Nucleus accumbens (tissue), 56 donors: ENCODE data around the gene DNAJC7.
"Not testable (repeated sequence)": the region's sequence is repeated elsewhere in the genome, so short reads cannot be mapped to it uniquely, and the experiment has no call there.

Experiments used
- DNase-seq, 56 donors: peaks; one replicate each; lab custom pipeline; 2025; lab: John Stamatoyannopoulos, UW

Gene DNAJC7

DNA sequence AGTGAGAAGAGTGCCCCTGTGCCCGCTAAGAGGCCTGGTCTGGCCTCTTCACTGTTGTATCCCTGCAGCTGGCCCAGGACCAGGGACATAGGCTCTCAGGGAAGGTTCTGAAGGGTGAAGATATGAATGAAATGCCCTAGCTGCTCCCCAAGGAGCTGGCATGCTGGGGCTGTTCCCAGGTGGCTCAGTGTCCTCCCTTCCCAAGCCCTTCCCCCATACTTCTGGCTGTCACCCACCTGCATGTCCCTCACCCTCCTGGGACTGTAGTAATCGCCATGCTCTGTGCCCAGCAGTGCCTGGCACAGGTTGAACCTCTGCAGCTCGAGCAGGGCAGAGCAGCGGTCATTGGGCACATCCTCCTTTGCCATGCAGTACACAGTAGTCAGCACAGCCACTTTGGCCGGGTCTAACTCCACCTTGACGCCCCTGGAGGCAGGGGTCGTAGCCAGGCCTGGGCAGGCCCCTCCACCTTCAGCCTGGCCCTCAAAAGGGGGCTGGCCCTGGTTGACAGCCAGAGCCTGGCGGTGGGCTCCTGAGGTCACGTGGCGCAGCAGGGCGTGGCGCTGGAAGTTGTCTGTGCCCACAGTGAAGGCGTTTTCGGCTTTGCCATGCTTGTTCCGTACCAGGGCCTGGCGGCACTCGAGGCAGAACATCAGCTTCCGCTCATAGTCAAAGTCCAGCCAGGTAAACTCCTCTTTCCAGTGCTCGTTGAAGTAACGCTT lies 25.5 kb upstream of the DNAJC7 start:
- DNase-seq = no peak

DNA sequence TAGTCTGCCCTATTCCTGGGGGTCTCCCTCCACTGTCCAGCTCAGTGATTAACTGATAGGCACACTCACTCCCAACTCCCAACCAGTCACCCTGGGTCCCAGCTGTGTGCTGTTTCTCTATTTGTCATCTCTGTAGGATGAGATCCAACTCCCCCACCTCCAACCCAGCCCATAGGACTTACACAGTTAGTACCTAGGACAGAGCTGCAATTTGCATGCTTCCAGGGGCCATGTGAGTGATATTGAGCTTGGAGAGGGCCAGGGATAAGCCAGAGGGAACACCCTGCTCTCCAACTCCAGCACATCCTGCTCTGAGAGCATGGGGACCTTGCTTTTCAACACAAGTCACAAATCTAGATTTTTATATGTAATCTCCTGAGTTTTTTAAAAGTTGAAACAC lies 24.4 kb upstream of the DNAJC7 start:
- DNase-seq = no peak

DNA sequence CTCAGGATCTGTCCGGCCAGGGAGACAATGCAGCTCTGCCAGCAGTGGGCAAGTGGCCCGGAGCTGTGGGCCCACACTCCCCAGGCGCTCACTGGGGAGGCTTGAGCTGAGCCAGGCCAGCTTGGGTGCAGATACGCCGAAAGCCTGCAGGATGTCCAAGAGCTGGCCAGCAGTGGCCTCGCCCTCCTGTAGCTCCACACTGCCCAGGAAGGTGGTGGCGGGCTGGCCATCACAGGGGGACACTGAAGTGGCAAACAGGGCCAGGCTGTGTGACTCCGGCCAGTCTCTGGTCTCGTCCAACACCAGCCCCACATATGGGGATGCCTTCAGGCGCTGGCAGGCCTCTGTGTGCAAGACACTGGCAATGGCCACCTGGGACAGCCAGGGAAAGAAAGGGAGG lies 23.6 kb upstream of the DNAJC7 start:
- DNase-seq = no peak

DNA sequence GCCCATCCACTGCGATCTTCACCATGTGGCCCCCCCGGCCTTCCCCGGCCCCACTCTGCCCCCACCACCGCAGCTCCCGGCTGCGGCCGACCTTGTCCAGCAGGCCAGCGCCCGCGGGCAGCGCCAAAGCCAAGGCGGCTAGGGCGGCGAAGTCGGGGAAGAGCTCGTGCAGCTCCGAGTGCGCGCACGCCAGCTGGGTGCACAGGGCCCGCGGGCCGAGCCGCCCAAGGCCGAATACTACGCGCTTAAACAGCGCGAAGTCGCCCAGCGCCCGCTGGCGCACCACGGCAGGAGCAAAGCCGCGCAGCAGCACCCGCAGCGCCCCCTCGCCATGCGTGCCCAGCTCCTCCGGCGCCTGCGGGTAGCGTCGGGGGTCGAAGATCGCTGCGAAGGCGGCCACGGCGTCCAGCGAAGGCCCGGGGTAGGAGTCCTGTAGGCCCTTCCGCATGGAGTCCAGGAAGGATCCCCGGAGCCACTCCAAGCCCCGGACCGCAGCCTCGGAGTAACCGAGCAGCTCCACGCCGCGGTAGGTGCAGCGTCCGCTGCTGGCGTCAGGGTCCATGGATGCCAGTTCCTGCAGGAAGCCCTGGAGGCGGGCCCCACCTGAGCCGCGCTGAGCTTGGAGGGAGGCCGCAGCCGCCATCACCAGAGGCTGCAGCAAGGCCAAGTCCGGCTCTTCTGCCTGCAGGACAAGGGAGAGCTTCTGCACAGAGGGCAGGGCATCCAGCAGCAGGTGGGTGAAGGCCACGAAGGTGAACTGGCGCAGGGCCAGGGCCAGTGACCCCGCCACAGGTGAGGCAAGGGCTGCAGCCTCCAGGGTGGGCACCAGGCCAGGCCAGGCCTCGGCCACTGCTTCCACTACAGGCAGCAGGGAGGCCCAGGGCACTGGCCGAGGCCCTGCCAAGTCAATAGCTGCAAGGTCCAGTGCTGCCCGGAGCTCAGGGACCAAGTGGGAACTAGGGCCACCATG lies 22.8 kb upstream of the DNAJC7 start:
- no peak for DNase-seq

DNA sequence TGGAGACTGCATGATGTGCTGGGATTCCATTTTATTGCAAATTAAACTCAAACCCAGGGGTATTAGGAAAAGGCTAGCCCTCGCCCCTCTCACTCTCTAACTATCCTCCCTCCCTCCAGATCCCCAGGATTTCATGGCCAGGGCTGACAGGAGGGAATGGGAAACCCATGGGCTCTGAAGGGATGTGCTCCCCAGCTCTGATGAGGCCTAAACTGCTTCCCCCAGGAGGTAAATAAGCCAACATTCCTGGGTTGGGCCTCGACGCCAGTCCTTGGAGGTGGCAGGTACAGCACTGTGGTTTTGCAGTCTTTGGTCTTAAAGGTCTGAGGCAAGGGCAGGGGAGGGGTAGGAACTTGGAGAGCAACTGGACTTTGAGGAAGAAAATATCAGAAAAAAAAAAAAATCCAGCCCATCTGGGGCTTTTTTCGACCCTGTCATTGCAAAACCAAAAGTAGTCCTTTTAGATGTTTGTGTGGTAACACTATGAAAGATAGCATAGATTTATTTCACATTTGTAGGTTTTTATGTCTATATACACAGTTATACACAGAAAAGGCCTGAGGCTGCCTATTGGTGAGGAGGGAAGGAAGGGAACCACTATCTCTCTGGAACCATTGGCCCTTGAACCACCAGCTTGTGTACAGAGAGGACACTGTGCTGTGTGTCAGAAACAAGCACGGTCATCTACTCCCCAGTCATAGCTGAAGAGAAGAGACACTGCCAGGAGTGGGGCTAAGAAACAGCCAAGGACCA lies 21.2 kb upstream of the DNAJC7 start:
- DNase-seq = no peak

DNA sequence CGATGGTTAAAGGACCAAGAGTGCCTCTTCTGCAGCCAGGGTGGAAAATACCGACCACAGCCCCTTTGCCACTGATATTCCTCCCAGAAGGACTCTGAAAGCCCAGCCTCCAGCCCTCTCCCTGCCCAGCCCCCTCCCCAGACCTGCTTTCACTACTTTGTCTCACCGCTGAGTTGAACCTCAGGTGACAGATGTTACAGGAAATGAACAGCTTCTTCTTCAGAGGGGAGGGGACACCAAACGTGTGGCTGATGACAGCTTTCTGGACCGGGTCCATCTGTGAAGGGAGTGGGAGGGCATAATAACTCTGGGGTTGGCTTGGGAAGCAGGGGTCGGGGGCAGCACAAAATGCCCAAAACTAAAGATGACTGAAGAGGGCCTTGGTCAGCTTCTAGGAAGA lies 16.8 kb upstream of the DNAJC7 start:
- DNase-seq = no peak

DNA sequence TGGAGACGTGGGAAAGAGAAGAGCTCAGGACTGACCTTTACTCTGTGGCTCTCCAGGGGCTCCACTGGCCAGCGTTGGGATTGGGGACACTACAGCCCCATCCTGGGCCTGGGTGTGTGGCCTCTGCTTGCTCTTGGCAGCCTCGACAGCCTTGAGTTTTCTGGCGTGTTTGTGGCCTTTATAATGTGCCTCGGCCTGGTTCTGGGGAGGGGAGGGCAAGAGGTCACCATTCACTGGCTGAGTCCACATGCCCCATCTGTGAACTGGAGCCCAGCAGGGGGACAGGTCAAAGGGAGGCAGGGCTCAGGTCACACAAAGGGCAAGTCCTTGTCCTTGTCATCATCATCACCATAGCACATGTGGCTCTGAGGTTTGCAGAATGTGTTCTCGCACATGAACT lies 14.3 kb upstream of the DNAJC7 start:
- DNase-seq = no peak

DNA sequence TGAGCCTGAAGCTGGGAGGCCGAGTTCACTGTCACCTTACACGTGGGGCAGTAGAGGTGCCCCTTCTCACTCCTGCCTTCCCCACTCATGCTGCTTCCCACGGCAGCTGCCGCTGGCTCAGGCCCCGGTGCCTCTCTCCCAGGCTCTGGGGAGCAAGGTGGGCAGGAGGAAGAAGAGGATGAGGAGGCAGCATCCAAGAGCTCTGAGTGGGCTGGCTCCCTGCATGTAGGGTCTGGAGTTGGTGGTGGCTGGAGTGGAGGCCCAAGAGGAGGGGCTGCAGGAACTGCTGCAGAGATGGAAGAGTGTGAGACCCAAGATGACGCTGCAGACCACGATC lies 11.5 kb upstream of the DNAJC7 start:
- no peak for DNase-seq

DNA sequence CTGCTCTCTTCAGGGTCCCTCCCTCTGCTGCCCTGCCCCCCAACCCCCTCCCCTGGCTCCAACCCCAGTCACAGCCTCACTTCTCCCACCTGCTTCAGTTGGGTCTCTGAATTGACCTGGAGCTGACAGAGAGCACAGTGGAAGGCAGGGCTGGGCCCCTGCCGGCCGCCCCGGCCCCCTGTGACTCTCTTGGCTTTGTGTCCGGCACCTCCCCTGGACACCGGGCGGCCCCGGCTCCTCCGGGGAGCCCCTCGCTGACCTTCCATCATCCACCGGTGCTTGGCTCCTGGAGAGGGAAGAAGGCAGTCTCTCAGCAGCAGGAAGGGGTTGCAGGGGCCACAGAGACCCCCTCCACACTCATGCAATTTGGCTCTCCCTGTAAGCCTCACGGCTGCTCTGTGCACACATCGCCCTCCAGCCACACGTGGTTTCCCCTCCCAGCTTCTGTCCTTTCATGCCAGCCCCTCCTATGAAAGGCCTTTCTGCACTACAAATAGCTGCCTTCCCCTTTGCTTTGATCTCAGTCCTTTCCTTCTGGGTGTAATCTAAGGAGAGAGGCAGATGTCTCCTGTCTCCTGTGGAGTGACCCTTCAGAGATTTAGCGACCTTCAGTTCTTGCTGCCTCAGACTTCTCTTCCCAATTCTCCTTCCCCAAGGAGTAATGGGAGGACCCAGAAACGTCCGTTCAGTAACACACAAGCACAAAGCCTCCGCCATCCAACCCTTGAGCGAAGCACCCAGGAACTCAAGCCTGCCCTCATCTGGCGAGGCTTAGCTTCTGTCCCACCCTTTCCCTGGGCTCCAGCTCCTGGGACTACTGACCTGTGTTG lies 10.9 kb upstream of the DNAJC7 start:
- no peak for DNase-seq

DNA sequence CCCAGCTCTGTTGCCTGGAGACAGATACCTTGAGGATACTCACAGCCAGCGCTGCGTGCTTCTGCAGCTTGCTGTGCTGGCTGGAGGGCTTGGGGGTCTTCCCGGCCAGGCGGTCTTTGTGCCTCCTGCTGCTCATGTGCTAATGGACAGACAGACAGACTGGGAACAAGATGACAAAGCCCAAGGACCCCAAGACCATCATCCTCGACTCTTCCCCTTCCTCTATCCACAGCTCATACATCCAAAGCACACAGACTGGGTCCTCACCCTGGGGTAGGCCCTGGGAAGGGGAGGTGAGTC lies 10.3 kb upstream of the DNAJC7 start:
- DNase-seq = no peak

DNA sequence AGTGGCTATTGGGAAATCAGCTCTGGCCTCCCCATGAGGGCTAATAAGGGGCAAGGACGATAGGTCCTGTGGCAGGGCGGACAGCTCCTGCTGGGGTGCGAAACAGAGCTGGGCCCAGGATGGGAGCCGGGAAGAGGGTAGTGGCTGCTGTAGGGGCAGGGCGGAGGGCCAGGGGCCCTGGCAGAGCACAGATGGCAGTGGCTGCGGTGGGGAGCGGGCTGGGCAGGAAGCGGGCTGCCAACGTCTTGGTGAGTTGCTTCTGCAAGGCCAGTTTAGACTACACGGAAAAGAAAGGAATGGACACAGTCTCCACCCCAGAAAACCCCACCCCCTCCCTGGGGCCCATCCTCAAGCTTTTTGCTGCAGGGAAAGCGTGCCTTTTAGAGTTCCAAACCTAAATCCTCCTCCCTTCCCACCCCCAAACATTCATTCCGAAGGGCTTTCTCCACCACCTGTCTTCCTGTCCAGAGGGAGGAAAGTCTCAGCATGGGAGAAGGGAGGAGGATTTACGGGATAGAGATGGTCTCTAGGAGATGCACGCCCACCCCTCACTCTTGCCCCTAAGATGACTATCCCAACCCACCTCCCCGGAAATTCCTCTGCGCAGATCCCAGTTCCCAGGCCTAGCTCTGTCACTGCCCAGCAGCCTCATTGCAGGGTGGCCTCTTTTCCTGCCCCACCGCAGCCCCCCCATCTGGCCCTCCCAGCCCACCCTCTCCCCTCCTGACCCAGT lies 9.8 kb upstream of the DNAJC7 start:
- no peak for DNase-seq

DNA sequence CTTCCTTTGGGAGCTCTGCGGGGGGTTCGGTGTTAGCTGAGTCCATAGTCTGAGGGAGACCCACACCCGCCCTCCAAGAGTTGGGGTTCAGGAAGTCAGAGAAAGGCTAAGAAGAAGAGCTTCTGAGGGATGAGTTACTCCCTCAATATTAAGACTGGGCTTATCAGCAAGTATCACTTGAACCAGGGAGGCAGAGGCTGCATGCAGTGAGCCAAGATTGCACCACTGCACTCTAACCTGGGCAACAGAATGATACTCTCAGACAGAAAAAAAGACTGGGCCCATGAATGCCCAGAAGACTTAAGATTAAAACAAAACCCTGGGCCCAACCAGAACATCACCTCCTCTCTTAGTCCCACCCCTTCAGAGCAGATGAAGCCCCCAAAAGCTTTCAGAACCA lies 8.7 kb upstream of the DNAJC7 start:
- no peak for DNase-seq

DNA sequence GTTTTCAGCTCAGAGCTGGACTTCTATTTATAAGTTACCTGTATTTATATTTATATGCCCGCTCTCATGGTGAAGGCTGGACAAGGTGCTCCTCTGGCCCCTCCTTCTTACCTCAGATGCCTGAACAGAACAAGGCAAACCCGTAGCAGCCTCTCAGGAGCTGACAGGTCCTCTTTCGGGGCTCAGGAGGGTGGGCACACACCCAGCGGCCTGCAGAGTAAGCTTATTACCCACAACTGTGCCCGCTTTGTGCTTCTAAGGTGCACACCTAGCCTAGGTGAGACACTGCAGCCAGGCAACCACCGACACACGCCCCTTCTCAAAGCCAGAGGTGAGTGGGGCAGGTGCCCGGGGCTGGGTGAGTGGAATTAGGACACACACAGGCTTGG lies 7.9 kb upstream of the DNAJC7 start:
- peak in 1 of 56 donors; percentile 45 for DNase-seq

DNA sequence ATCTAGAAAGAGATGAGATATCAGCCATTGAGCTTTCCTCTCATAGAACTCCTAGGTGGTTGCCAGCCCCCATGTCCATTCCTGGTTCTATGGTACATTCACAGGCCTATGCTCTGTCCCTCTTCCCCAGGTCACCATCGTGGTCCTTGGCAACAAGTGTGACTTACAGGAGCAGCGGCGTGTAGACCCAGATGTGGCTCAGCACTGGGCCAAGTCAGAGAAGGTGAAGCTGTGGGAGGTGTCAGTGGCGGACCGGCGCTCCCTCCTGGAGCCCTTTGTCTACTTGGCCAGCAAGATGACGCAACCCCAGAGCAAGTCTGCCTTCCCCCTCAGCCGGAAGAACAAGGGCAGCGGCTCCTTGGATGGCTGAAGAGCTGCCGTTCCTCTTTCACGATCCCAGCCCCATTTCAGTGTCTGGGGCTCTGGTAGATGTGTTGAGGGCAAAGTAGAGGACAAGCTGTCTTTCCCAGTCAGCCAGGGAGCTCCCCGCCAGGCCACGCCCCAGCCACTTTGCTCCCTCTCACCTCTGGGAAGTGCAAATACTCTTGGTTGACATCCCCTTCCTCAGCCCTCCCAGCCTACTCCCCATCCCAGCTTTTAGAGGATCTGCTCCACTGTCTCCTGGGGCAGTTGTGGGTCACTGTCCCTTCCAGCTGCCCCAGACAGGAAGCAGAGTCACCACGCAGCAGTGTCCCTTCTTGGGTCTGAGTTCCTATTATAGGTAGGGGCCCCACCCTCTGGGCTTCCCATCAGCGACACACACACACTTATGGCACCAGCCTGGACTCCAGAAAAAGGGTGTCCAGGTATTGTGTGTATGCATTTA lies 6.5 kb upstream of the DNAJC7 start:
- peak in 5 of 56 donors; percentile 7 to 28 (median 11) for DNase-seq

DNA sequence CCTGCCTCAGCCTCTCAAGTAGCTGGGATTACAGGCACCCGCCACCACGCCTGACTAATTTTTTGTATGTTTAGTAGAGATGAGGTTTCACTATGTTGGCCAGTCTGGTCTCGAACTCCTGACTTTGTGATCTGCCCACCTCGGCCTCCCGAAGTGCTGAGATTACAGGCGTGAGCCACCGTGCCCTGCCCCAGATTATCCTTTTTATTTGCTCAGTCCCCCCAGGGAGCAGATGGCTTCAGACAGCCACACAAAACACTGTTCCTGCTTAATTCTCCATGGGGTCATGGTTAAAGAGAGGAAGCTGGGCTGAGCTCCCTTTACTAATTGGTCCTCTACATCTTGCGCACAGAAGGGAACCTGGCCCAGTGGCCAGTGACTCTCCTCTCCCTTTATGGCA lies 3.6 kb upstream of the DNAJC7 start:
- DNase-seq = not testable (repeated sequence)

DNA sequence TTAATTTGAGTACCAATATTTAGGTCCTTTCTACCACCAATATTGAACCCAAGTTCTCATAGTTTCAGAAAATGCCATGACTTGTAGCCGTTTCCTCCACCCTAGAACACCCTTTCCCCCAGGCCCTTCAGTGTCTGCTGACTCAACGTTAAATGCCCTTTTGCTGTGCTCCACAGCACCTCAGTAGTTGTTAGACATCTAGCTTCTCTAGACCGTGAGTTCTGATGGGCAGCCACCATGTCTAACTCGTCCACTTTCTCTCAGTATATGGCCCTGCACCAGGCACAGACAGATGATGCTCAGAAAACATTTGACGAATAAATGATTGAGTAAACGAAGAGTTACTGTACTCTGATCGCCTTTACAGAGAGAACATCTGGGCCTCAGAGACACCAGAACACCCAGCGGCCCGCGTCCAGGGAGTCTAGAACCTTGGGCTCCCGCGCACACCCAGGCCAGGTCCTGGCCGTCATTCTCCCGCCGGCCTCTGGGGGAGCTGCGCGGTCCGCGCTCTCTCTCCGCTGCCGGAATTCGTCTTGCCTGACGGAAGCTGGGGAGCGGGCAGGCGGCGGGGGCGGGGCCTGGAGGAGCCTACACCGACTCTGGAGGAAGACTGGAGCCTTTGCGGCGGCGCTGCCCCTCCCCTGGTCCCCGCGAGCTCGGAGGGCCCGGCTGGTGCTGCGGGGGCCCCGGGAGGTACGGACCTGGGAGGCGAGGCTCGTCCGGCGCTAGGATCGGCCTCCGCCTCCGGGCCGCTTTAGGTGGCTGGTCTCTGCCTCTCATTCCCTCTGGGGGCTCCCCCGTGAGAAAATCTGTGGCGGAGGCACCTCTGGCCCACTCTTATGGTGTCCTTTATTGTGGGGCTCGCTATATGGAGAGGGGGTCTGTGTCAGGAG lies 2.5 kb upstream of the DNAJC7 start, which contains the start of gene NKIRAS2:
Gene NKIRAS2 (plus strand): TSS at position 582 of the 896 bp plus-strand sequence. CDS start 1,488 bp downstream, outside the sequence.
- peak; percentile 8 to 95 (median 85) for DNase-seq

DNA sequence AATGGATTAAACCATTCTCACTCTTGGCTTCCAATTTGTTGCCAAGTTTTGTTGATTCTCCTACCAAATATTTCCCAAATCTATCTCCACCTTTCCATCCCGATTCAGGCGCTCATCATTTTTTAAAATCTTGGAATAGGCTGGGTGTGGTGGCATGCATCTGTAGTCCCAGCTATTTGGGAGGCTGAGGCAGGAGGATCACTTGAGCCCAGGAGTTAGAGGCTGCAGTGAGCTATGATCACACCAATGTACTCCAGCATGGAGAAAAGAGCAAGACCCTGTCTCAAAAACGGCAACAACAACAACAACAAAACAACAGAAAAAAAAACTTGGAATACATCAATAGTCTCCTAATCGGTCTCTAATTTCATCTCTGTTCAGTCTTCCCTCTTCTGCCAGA lies 1.7 kb upstream of the DNAJC7 start:
- no peak for DNase-seq

DNA sequence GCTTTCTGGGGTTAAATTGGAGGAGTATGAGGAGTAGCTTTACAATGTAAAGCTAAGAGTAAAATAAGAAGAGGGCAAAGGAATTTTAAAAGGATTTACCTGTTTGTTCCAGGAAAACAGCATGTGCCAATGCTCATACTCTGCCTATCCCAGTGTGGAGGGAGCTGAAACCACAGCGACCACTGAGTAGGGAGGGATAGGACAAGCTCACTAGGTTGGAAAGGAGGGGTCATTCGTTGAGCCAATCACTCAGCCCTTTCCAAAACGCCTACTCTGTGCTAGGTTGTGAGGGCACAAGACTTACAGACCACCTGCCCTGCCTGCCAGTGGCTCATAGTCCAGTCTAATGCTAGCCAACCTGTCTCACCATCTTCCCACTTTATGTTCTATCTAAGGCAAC lies 1.1 kb upstream of the DNAJC7 start:
- DNase-seq = no peak
